ENCODE data around the gene CYB561D1.

Gene CYB561D1

GRCh38 chr1:109539676-109540075 lies 45.8 kb downstream of the CYB561D1 start, which contains the start of gene GPR61:
Gene GPR61 (plus strand): TSS chr1:109539872. CDS start chr1:109543023, 3,151 bp downstream.
- Histone ChIP-seq H3K9ac (ENCODE audit: low read length in 2 of 2) (no peak within 1 kb of the TSS), H3K4me3 (ENCODE audit: low read length in 2 of 2) (no peak within 1 kb of the TSS), H3K9me3 (ENCODE audit: control insufficient read depth in 2 of 2, low read length in 2 of 2) (no peaks in the 10 kb centered on the region), H3K4me1 (ENCODE audit: control insufficient read depth, insufficient read depth, low read length) (peaks cover 23% of the 10 kb centered on the region), H3K27ac (ENCODE audit: low read length) (no peak within 1 kb of the TSS), H3K36me3 (ENCODE audit: control insufficient read depth in 2 of 2, insufficient read depth in 2 of 2, low read length in 2 of 2) (no peaks in the 10 kb centered on the region), H3K27me3 (ENCODE audit: control insufficient read depth in 1 of 2, insufficient read depth in 2 of 2, low read length in 2 of 2) (no peaks in the 10 kb centered on the region)

GRCh38 chr1:109541102-109541501 lies 47.2 kb downstream of the CYB561D1 start:
- H3K36me3 ChIP-seq (ENCODE audit: control insufficient read depth in 2 of 2, insufficient read depth in 2 of 2, low read length in 2 of 2) = no peaks in the 10 kb centered on the region
- H3K27ac ChIP-seq (ENCODE audit: low read length) = no peak overlapping the region
- no peaks in the 10 kb centered on the region for H3K27me3 ChIP-seq (ENCODE audit: control insufficient read depth in 1 of 2, insufficient read depth in 2 of 2, low read length in 2 of 2)
- H3K4me3 ChIP-seq (ENCODE audit: low read length in 2 of 2) = no peak overlapping the region
- peaks cover 9% of the 10 kb centered on the region for H3K4me1 ChIP-seq (ENCODE audit: control insufficient read depth, insufficient read depth, low read length)
- H3K9ac ChIP-seq (ENCODE audit: low read length in 2 of 2) = no peak overlapping the region
- no peaks in the 10 kb centered on the region for H3K9me3 ChIP-seq (ENCODE audit: control insufficient read depth in 2 of 2, low read length in 2 of 2)

DNA sequence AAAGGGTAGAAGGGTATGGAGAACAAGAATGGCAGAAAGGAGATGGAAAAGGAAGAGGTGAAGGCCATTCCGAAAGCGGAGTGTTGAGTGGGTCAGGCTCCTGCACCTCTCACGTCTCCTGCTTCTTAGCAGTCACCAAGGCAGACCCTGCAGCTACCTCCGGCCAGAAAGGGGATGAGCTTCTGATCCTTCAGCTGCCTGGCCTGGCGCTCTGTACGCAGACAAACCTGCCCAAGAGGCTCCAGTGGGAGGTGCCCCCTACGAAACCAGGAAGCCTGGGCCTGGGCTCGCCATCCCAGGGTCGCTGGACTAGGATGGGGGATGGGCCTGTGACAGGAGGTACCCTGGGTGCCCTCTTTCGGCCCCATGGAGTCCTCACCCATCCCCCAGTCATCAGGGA lies 48.8 kb downstream of the CYB561D1 start:
- no peaks in the 10 kb centered on the region for H3K9me3 ChIP-seq (ENCODE audit: control insufficient read depth in 2 of 2, low read length in 2 of 2)
- no peaks in the 10 kb centered on the region for H3K36me3 ChIP-seq (ENCODE audit: control insufficient read depth in 2 of 2, insufficient read depth in 2 of 2, low read length in 2 of 2)
- H3K4me3 ChIP-seq (ENCODE audit: low read length in 2 of 2) = no peak overlapping the region
- no peaks in the 10 kb centered on the region for H3K27me3 ChIP-seq (ENCODE audit: control insufficient read depth in 1 of 2, insufficient read depth in 2 of 2, low read length in 2 of 2)
- no peak overlapping the region for H3K27ac ChIP-seq (ENCODE audit: low read length)
- H3K4me1 ChIP-seq (ENCODE audit: control insufficient read depth, insufficient read depth, low read length) = peaks cover 7% of the 10 kb centered on the region
- H3K9ac ChIP-seq (ENCODE audit: low read length in 2 of 2) = no peak overlapping the region

DNA sequence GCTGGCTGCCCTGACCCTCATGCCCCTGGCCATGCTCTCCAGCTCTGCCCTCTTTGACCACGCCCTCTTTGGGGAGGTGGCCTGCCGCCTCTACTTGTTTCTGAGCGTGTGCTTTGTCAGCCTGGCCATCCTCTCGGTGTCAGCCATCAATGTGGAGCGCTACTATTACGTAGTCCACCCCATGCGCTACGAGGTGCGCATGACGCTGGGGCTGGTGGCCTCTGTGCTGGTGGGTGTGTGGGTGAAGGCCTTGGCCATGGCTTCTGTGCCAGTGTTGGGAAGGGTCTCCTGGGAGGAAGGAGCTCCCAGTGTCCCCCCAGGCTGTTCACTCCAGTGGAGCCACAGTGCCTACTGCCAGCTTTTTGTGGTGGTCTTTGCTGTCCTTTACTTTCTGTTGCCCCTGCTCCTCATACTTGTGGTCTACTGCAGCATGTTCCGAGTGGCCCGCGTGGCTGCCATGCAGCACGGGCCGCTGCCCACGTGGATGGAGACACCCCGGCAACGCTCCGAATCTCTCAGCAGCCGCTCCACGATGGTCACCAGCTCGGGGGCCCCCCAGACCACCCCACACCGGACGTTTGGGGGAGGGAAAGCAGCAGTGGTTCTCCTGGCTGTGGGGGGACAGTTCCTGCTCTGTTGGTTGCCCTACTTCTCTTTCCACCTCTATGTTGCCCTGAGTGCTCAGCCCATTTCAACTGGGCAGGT lies 49.5 kb downstream of the CYB561D1 start:
- no peaks in the 10 kb centered on the region for H3K27me3 ChIP-seq (ENCODE audit: control insufficient read depth in 1 of 2, insufficient read depth in 2 of 2, low read length in 2 of 2)
- no peak overlapping the region for H3K4me3 ChIP-seq (ENCODE audit: low read length in 2 of 2)
- H3K36me3 ChIP-seq (ENCODE audit: control insufficient read depth in 2 of 2, insufficient read depth in 2 of 2, low read length in 2 of 2) = no peaks in the 10 kb centered on the region
- no peak overlapping the region for H3K9ac ChIP-seq (ENCODE audit: low read length in 2 of 2)
- peaks cover 10% of the 10 kb centered on the region for H3K4me1 ChIP-seq (ENCODE audit: control insufficient read depth, insufficient read depth, low read length)
- H3K27ac ChIP-seq (ENCODE audit: low read length) = no peak overlapping the region
- H3K9me3 ChIP-seq (ENCODE audit: control insufficient read depth in 2 of 2, low read length in 2 of 2) = no peaks in the 10 kb centered on the region

GRCh38 chr1:109543988-109544735 lies 50.3 kb downstream of the CYB561D1 start:
- no peaks in the 10 kb centered on the region for H3K9me3 ChIP-seq (ENCODE audit: control insufficient read depth in 2 of 2, low read length in 2 of 2)
- H3K9ac ChIP-seq (ENCODE audit: low read length in 2 of 2) = no peak overlapping the region

DNA sequence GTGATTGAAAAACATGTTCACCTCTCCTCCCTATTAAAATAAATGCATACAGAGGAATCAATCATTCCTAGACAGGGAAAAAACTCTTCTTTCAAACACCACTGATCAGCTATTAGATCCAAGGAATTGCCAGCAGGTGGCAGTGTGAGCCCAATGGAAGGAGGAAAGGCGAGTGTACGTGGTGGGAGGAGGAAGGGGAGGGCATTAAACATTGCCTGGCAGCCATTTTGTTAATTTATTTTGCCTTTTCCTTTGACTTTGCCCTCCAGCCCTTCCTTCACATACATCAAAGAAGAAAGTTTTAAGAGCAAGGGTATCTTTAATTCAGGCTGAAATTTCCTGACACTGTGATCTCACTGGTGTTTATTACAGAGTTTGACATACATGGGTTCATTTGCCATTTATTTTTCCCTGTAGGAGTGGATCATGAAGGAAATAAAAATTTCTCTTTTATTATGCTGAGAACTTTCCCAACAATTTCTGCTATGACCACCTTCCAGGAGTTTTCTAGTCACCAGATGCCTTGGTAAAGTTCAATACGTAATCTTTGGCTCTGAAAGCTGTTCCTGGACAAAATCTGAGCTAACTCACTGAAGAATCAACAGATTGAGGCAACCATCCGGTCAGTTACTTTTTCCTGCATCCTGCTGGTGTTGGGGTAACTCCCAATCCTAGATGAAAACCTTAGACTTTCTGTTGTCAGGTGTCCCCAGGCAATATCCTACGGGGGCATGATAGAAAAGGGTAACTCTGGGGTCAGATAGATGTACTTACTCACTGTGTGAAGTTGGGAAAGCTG lies 52.6 kb downstream of the CYB561D1 start:
- H3K36me3 ChIP-seq (ENCODE audit: control insufficient read depth in 2 of 2, insufficient read depth in 2 of 2, low read length in 2 of 2) = no peaks in the 10 kb centered on the region
- H3K4me3 ChIP-seq (ENCODE audit: low read length in 2 of 2) = peak overlapping the region; percentile 79 to 97
- H3K9ac ChIP-seq (ENCODE audit: low read length in 2 of 2) = peak overlapping the region; percentile 0 to 85
- H3K27me3 ChIP-seq (ENCODE audit: control insufficient read depth in 1 of 2, insufficient read depth in 2 of 2, low read length in 2 of 2) = no peaks in the 10 kb centered on the region
- peak overlapping the region; percentile 66 for H3K27ac ChIP-seq (ENCODE audit: low read length)
- no peaks in the 10 kb centered on the region for H3K9me3 ChIP-seq (ENCODE audit: control insufficient read depth in 2 of 2, low read length in 2 of 2)
- peaks cover 10% of the 10 kb centered on the region for H3K4me1 ChIP-seq (ENCODE audit: control insufficient read depth, insufficient read depth, low read length)

More at GRCh38 chr1:109543988-109544735, 50.3 kb downstream of the CYB561D1 start:
- Histone ChIP-seq H3K27me3 (ENCODE audit: control insufficient read depth in 1 of 2, insufficient read depth in 2 of 2, low read length in 2 of 2) (no peaks in the 10 kb centered on the region), H3K27ac (ENCODE audit: low read length) (no peak overlapping the region), H3K4me3 (ENCODE audit: low read length in 2 of 2) (no peak overlapping the region), H3K36me3 (ENCODE audit: control insufficient read depth in 2 of 2, insufficient read depth in 2 of 2, low read length in 2 of 2) (no peaks in the 10 kb centered on the region), H3K4me1 (ENCODE audit: control insufficient read depth, insufficient read depth, low read length) (peaks cover 10% of the 10 kb centered on the region)

DNA sequence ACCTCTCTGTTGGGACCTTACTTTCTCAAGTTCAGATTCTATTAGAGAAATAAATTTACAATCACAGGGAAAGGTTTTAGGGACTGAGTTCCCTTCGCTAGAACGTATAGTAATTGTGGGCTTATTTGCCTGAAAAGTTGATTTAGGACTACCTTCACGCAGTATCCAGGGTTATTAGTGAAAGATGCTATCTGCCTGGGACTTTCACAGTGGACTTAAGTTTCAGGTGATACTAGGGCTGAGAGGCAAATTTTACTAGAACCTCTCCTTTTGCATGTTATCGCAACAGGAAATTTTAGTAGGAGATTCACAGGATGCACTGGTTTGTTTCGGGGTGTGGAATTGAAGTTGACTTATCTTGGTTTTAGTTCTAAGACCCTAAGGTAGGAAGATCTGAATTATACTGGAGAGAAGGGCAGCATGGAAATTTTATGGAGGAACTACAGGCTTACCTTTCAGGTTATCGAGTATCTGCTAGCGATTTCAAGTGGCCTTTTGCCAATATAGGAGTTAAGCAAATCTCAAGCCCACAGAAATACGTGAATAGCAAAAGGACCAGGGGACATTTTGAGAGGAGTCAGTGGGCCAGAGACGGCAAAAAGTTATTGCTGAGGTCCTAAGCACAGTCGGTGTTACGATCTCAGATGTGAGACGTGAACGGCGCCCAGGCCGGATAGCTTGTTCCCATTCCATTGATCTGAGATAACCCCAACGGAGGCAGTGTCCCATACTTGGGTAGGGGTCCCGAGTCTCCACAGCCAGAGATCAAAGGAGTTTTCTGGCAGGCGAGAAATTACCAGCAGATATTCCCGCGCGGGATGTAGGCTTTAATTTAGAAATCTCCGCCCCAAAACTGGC lies 53.8 kb downstream of the CYB561D1 start:
- no peaks in the 10 kb centered on the region for H3K36me3 ChIP-seq (ENCODE audit: control insufficient read depth in 2 of 2, insufficient read depth in 2 of 2, low read length in 2 of 2)

GRCh38 chr1:109548321-109549267 lies 54.7 kb downstream of the CYB561D1 start, which contains the start of gene GNAI3:
Gene GNAI3 (plus strand): TSS chr1:109548615. CDS start chr1:109548721, 106 bp downstream.
- Histone ChIP-seq H3K9me3 (ENCODE audit: control insufficient read depth in 2 of 2, low read length in 2 of 2) (no peaks in the 10 kb centered on the region), H3K4me1 (ENCODE audit: control insufficient read depth, insufficient read depth, low read length) (peaks cover 10% of the 10 kb centered on the region), H3K36me3 (ENCODE audit: control insufficient read depth in 2 of 2, insufficient read depth in 2 of 2, low read length in 2 of 2) (no peaks in the 10 kb centered on the region), H3K9ac (ENCODE audit: low read length in 2 of 2) (peak within 1 kb of the TSS; percentile 85 to 94), H3K27me3 (ENCODE audit: control insufficient read depth in 1 of 2, insufficient read depth in 2 of 2, low read length in 2 of 2) (no peaks in the 10 kb centered on the region), H3K4me3 (ENCODE audit: low read length in 2 of 2) (peak within 1 kb of the TSS; percentile 79 to 97), H3K27ac (ENCODE audit: low read length) (peak within 1 kb of the TSS; percentile 95)

More for the DNA sequence above, 53.8 kb downstream of the CYB561D1 start:
- Histone ChIP-seq H3K27me3 (ENCODE audit: control insufficient read depth in 1 of 2, insufficient read depth in 2 of 2, low read length in 2 of 2) (no peaks in the 10 kb centered on the region), H3K9ac (ENCODE audit: low read length in 2 of 2) (peak overlapping the region; percentile 85 to 94), H3K9me3 (ENCODE audit: control insufficient read depth in 2 of 2, low read length in 2 of 2) (no peaks in the 10 kb centered on the region), H3K4me1 (ENCODE audit: control insufficient read depth, insufficient read depth, low read length) (peaks cover 10% of the 10 kb centered on the region), H3K4me3 (ENCODE audit: low read length in 2 of 2) (peak overlapping the region; percentile 79 to 97), H3K27ac (ENCODE audit: low read length) (peak overlapping the region; percentile 95)
